ENCODE results near the gene SAMD10. TPM values are rescaled to one million over a fixed set of nuclear protein-coding genes. Genes with fewer than 3 reads are reported as not detected.
"Not testable (repeated sequence)": the region's sequence is repeated elsewhere in the genome, so short reads cannot be mapped to it uniquely, and the experiment has no call there.

Gene SAMD10
- total and polyA plus RNA-seq, 3 donors from 2014 or later, result 3.9 to 10.7 (median 6.2) TPM

GRCh38 chr20:63933646-63934045 lies 45.8 kb downstream of the SAMD10 start:
- Histone ChIP-seq H3K4me3 (no peak overlapping the region), H3K27me3 (no peaks in the 10 kb centered on the region), H3K36me3 (ENCODE audit: low read depth, missing control alignments) (no peaks in the 10 kb centered on the region), H3K4me1 (no peaks in the 10 kb centered on the region), H3K27ac (no peak overlapping the region), H3K9me3 (no peaks in the 10 kb centered on the region)
- DNase-seq, result no peak
- intact Hi-C loops (cut with DNase I; ENCODE audit: low total_unique reads), result no loop called here
- TF ChIP-seq, protein P1, sequence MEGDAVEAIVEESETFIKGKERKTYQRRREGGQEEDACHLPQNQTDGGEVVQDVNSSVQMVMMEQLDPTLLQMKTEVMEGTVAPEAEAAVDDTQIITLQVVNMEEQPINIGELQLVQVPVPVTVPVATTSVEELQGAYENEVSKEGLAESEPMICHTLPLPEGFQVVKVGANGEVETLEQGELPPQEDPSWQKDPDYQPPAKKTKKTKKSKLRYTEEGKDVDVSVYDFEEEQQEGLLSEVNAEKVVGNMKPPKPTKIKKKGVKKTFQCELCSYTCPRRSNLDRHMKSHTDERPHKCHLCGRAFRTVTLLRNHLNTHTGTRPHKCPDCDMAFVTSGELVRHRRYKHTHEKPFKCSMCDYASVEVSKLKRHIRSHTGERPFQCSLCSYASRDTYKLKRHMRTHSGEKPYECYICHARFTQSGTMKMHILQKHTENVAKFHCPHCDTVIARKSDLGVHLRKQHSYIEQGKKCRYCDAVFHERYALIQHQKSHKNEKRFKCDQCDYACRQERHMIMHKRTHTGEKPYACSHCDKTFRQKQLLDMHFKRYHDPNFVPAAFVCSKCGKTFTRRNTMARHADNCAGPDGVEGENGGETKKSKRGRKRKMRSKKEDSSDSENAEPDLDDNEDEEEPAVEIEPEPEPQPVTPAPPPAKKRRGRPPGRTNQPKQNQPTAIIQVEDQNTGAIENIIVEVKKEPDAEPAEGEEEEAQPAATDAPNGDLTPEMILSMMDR (IDR thresholded peaks at IDR 0.05), result no peak
- TF ChIP-seq POLR2A (IDR thresholded peaks at IDR 0.05), result no peak
- WGBS, 2 donors, result 77 to 80% methylated on average over 5 of the region's 5 CpGs

DNA sequence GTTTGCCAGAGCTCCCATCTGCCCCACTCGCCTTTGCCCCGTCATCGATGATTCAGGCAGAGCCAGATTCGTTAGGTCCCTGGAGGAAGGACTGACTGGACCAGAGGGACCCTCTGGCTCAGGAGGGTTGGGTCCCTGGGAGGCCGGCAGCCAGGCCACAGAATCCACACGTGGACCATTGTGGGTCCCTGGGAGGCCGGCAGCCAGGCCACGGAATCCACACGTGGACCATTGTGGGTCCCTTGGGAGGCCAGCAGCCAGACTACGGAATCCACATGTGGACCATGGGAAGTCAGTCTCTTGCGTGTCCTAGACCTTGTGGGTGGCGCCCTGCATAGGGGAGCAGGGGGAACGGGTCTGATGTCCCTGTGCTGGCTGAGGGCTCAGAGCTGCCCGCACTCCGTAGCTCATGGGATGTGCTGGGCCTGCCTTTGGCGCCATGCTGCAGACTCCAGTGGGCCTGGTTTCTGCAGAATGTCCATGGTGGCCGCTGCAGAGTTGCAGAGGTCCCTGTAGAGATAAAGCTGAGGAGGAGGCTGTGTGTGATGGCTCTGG lies 46.8 kb downstream of the SAMD10 start:
- intact Hi-C loops (cut with DNase I; ENCODE audit: low total_unique reads), result no loop called here
- H3K4me3 ChIP-seq, result no peak overlapping the region
- TF ChIP-seq POLR2A (IDR thresholded peaks at IDR 0.05), result no peak
- TF ChIP-seq, protein P1 (IDR thresholded peaks at IDR 0.05), result no peak
- WGBS, 2 donors, result 91 to 93% methylated on average over 12 to 17 of the region's 17 CpGs
- H3K4me1 ChIP-seq, result no peaks in the 10 kb centered on the region
- no peaks in the 10 kb centered on the region for H3K9me3 ChIP-seq
- H3K27ac ChIP-seq, result no peak overlapping the region
- DNase-seq, result no peak
- no peaks in the 10 kb centered on the region for H3K27me3 ChIP-seq
- no peaks in the 10 kb centered on the region for H3K36me3 ChIP-seq (ENCODE audit: low read depth, missing control alignments)

- H3K36me3 ChIP-seq (ENCODE audit: low read depth, missing control alignments), result no peaks in the 10 kb centered on the region
- 94 to 96% methylated on average over 18 to 19 of the region's 19 CpGs for WGBS, 2 donors
- TF ChIP-seq POLR2A (IDR thresholded peaks at IDR 0.05), result no peak
- TF ChIP-seq, protein P1 (IDR thresholded peaks at IDR 0.05), result no peak
- H3K27ac ChIP-seq, result no peak overlapping the region
- no peaks in the 10 kb centered on the region for H3K9me3 ChIP-seq
- no peaks in the 10 kb centered on the region for H3K27me3 ChIP-seq
- H3K4me1 ChIP-seq, result peaks cover 7% of the 10 kb centered on the region
- intact Hi-C loops (cut with DNase I; ENCODE audit: low total_unique reads), result no loop called here
- no peak for DNase-seq
- H3K4me3 ChIP-seq, result no peak overlapping the region
Measured at GRCh38 chr20:63931735-63932134, 47.7 kb downstream of the SAMD10 start.

- no peak overlapping the region for H3K27ac ChIP-seq
- no peak overlapping the region for H3K4me3 ChIP-seq
- TF ChIP-seq POLR2A (IDR thresholded peaks at IDR 0.05), result no peak
- TF ChIP-seq, protein P1 (IDR thresholded peaks at IDR 0.05), result no peak
- H3K36me3 ChIP-seq (ENCODE audit: low read depth, missing control alignments), result no peaks in the 10 kb centered on the region
- H3K4me1 ChIP-seq, result peaks cover 11% of the 10 kb centered on the region
- no peaks in the 10 kb centered on the region for H3K9me3 ChIP-seq
- no peaks in the 10 kb centered on the region for H3K27me3 ChIP-seq
- intact Hi-C loops (cut with DNase I; ENCODE audit: low total_unique reads), result no loop called here
- DNase-seq, result no peak
- 91 to 92% methylated on average over 32 to 37 of the region's 37 CpGs for WGBS, 2 donors
Measured at GRCh38 chr20:63930971-63931553, 48.4 kb downstream of the SAMD10 start.

DNA sequence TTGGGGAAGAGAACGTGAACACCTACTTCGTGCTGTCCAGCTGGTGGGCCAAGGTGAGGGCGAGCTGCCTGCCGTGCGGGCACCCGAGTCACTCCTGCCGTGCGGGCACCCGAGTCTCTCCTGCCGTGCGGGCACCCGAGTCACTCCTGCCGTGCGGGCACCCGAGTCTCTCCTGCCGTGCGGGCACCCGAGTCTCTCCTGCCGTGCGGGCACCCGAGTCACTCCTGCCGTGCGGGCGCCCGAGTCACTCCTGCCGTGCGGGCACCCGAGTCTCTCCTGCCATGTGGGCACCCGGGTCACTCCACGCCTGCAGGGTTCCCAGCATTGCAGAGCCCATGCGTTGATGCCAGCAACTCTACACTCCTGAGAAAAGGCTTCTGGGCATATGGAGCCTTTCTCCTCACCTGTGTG lies 50.0 kb downstream of the SAMD10 start:
- H3K9me3 ChIP-seq; H3K27me3 ChIP-seq; H3K36me3 ChIP-seq (ENCODE audit: low read depth, missing control alignments); DNase-seq; intact Hi-C loops (cut with DNase I; ENCODE audit: low total_unique reads); H3K27ac ChIP-seq; H3K4me3 ChIP-seq: not testable (repeated sequence)
- WGBS, 2 donors, result 92 to 93% methylated on average over 31 of the region's 31 CpGs
- H3K4me1 ChIP-seq, result peaks cover 20% of the 10 kb centered on the region

Data from testis (tissue), 3 donors.